H1 (cell line): ENCODE measurements around the gene FAM161A. TPM values are rescaled to one million over a fixed set of nuclear protein-coding genes. Genes with fewer than 3 reads are reported as not detected.
A peak's percentile ranks its signal among the peaks of the same experiment; 100 is the strongest.

Experiments used
- CTCF ChIA-PET: fragments of 300-600 bp; sonication (Branson Sonifier 250); formaldehyde crosslinking; loops from one replicate; lab custom pipeline; 2021; ENCODE audit not compliant: partially characterized antibody; lab: Charles Lee
- POLR2A ChIA-PET: fragments of 300-600 bp; sonication (Branson Sonifier 250); formaldehyde crosslinking; loops from one replicate; lab custom pipeline; 2021; ENCODE audit warnings: inconsistent platforms; ENCODE audit not compliant: partially characterized antibody; lab: Charles Lee
- DNase-seq, 2 experiments: peaks; one replicate each; pipeline versions ENCODE4 v3.0.0 to v3.0.0-alpha.2; 2010 to 2022; ENCODE audit warnings: low spot score in 2 of 2, low read depth in 1 of 2, mixed read lengths in 1 of 2
- FAIRE-seq: peaks from 2 replicates; lab custom pipeline; 2011; peaks lifted over from hg19 to GRCh38; lab: Jason Lieb, UNC
- H2AFZ ChIP-seq: 2 replicates; pipeline ENCODE4 v1.8.1; 2012; ENCODE audit warnings: low read length, inconsistent platforms
- H2AK5ac ChIP-seq: 2 replicates; pipeline ENCODE4 v1.6.1; 2013; ENCODE audit warnings: low read depth, low read length
- H2BK120ac ChIP-seq: replicated peaks from 2 replicates; pipeline ENCODE3; 2013; ENCODE audit warnings: low read depth, low read length, inconsistent platforms
- H2BK12ac ChIP-seq: 2 replicates; pipeline ENCODE4 v1.6.1; 2013; ENCODE audit warnings: low read depth, low read length
- H2BK15ac ChIP-seq: 2 replicates; pipeline ENCODE4 v1.6.1; 2013; ENCODE audit warnings: low read length
- H2BK20ac ChIP-seq: 2 replicates; pipeline ENCODE4 v1.6.1; 2013; ENCODE audit warnings: low read length
- H2BK5ac ChIP-seq: 2 replicates; pipeline ENCODE4 v1.6.1; 2013; ENCODE audit warnings: low read depth, low read length
- H3K14ac ChIP-seq: 2 replicates; pipeline ENCODE4 v1.6.1; 2013; ENCODE audit warnings: inconsistent platforms; ENCODE audit not compliant: insufficient read length
- H3K18ac ChIP-seq: 2 replicates; pipeline ENCODE4 v1.6.1; 2013; ENCODE audit warnings: low read length; ENCODE audit errors: extremely low read depth
- H3K23ac ChIP-seq: 2 replicates; pipeline ENCODE4 v1.6.1; 2013; ENCODE audit warnings: inconsistent platforms; ENCODE audit not compliant: insufficient read length
- H3K23me2 ChIP-seq: 2 replicates; pipeline ENCODE4 v1.6.1; 2013; ENCODE audit warnings: low read depth, low read length
- H3K27ac ChIP-seq: 2 replicates; pipeline ENCODE4 v1.6.1; 2011; ENCODE audit warnings: low read depth, low read length, inconsistent platforms
- H3K27me3 ChIP-seq, 4 experiments: replicated peaks in 1 of 4; 1 replicate in 1 of 4; 2 replicates in 3 of 4; pipeline versions ENCODE4 v1.6.1 to v1.8.1; 2011 to 2013; ENCODE audit warnings: low read length in 3 of 4, mild to moderate bottlenecking in 3 of 4, inconsistent platforms in 2 of 4, mixed read lengths in 2 of 4, moderate library complexity in 1 of 4; ENCODE audit not compliant: control insufficient read depth in 3 of 4, insufficient read depth in 3 of 4; ENCODE audit errors: extremely low read depth in 1 of 4
- H3K36me3 ChIP-seq, 4 experiments: 2 replicates each; pipeline versions ENCODE4 v1.6.1 to v1.8.1; 2011 to 2013; ENCODE audit warnings: mild to moderate bottlenecking in 4 of 4, low read length in 3 of 4, moderate library complexity in 2 of 4, control low read depth in 1 of 4, inconsistent platforms in 1 of 4; ENCODE audit not compliant: insufficient read depth in 4 of 4, control insufficient read depth in 2 of 4
- H3K4ac ChIP-seq: replicated peaks from 2 replicates; pipeline ENCODE3; 2013; ENCODE audit warnings: low read length, low read depth, mixed read lengths, inconsistent platforms; ENCODE audit not compliant: insufficient read length
- H3K4me1 ChIP-seq, 4 experiments: replicated peaks in 1 of 4; 1 replicate in 1 of 4; 2 replicates in 3 of 4; pipeline versions ENCODE4 v1.6.1 to v1.8.1; 2011 to 2013; ENCODE audit warnings: low read length in 3 of 4, inconsistent platforms in 2 of 4, mixed read lengths in 1 of 4; ENCODE audit not compliant: insufficient read depth in 4 of 4, control insufficient read depth in 3 of 4
- H3K4me2 ChIP-seq, 2 experiments: 2 replicates each; pipeline versions ENCODE4 v1.6.1 to v1.8.1; 2011 to 2013; ENCODE audit warnings: low read depth in 2 of 2, low read length in 2 of 2, control low read depth in 1 of 2, inconsistent platforms in 1 of 2, mild to moderate bottlenecking in 1 of 2; ENCODE audit not compliant: insufficient read depth in 1 of 2
- H3K4me3 ChIP-seq, 4 experiments: fragments of 200-600, 300-600 bp in 1 of 4; sonication (generic), shearing (Covaris generic), sonication (Bioruptor Twin) in 1 of 4; 2 replicates each; pipeline versions ENCODE4 v1.5.1 to v1.8.1; 2011 to 2016; ENCODE audit warnings: low read length in 4 of 4, low read depth in 3 of 4, control low read depth in 2 of 4, inconsistent platforms in 2 of 4, mild to moderate bottlenecking in 2 of 4, mixed read lengths in 1 of 4, moderate library complexity in 1 of 4; ENCODE audit not compliant: insufficient read depth in 2 of 4; ENCODE audit errors: extremely low read depth in 1 of 4
- H3K56ac ChIP-seq: replicated peaks from 2 replicates; pipeline ENCODE3; 2013; ENCODE audit warnings: low read depth, mild to moderate bottlenecking, mixed read lengths, low read length, inconsistent platforms; ENCODE audit not compliant: insufficient read length
- H3K79me1 ChIP-seq: 2 replicates; pipeline ENCODE4 v1.6.1; 2013; ENCODE audit warnings: low read depth, low read length, control low read depth
- H3K79me2 ChIP-seq, 2 experiments: 2 replicates each; pipeline versions ENCODE4 v1.6.1 to v1.8.1; 2012 to 2013; ENCODE audit warnings: low read length in 2 of 2, mild to moderate bottlenecking in 2 of 2, inconsistent platforms in 1 of 2; ENCODE audit not compliant: insufficient read depth in 2 of 2, control insufficient read depth in 1 of 2
- H3K9ac ChIP-seq, 4 experiments: replicated peaks in 1 of 4; 1 replicate in 1 of 4; 2 replicates in 3 of 4; pipeline versions ENCODE4 v1.6.1 to v1.8.1; 2011 to 2013; ENCODE audit warnings: low read depth in 3 of 4, low read length in 3 of 4, control low read depth in 2 of 4, mild to moderate bottlenecking in 2 of 4, moderate library complexity in 2 of 4, inconsistent platforms in 1 of 4; ENCODE audit errors: extremely low read depth in 1 of 4
- H3K9me3 ChIP-seq, 2 experiments: 2 replicates each; pipeline versions ENCODE4 v1.6.1 to v1.8.1; 2012 to 2013; ENCODE audit warnings: mild to moderate bottlenecking in 2 of 2, moderate library complexity in 2 of 2, control low read depth in 1 of 2, inconsistent platforms in 1 of 2, low read depth in 1 of 2, low read length in 1 of 2, mixed read lengths in 1 of 2; ENCODE audit not compliant: insufficient read depth in 2 of 2
- H4K20me1 ChIP-seq, 2 experiments: replicated peaks in 1 of 2; 2 replicates each; pipeline versions ENCODE3 to v1.8.1; 2011 to 2013; ENCODE audit warnings: inconsistent platforms in 2 of 2, low read length in 2 of 2, mild to moderate bottlenecking in 1 of 2; ENCODE audit not compliant: insufficient read depth in 2 of 2, control insufficient read depth in 1 of 2
- H4K5ac ChIP-seq: 2 replicates; pipeline ENCODE4 v1.6.1; 2013; ENCODE audit warnings: low read length, low read depth, mixed read lengths, inconsistent platforms; ENCODE audit not compliant: insufficient read length
- H4K8ac ChIP-seq: 2 replicates; pipeline ENCODE4 v1.8.0; 2013; ENCODE audit warnings: mild to moderate bottlenecking, moderate library complexity, low read length, inconsistent platforms; ENCODE audit not compliant: insufficient read depth; ENCODE audit errors: extremely low read depth
- H4K91ac ChIP-seq: replicated peaks from 2 replicates; pipeline ENCODE3; 2013; ENCODE audit warnings: low read length, mixed read lengths, inconsistent platforms; ENCODE audit not compliant: insufficient read length
- ASH2L ChIP-seq: fragments of 200-600, 300-600 bp; sonication (generic); IDR thresholded peaks from one replicate; pipeline ENCODE4 v1.7.1; 2017; ENCODE audit warnings: low read length
- HDAC2 ChIP-seq, 2 experiments: fragments of 300-600 bp in 1 of 2; sonication (generic) in 1 of 2; IDR thresholded peaks; 2 replicates each; pipeline ENCODE4 v1.6.1; 2011 to 2012; ENCODE audit warnings: low read depth in 2 of 2, low read length in 2 of 2, mild to moderate bottlenecking in 2 of 2, moderate library complexity in 2 of 2, borderline replicate concordance in 1 of 2, inconsistent platforms in 1 of 2
- MAX ChIP-seq: IDR thresholded peaks from 2 replicates; pipeline ENCODE4 v1.6.1; 2012; ENCODE audit warnings: inconsistent platforms
- POLR2A ChIP-seq, 2 experiments: IDR thresholded peaks; 1 replicate in 1 of 2; 2 replicates in 1 of 2; pipeline ENCODE4 v1.6.1; 2011; ENCODE audit warnings: low read depth in 2 of 2, low read length in 2 of 2, mild to moderate bottlenecking in 2 of 2; ENCODE audit errors: control extremely low read depth in 1 of 2
- TBP ChIP-seq: IDR thresholded peaks from 2 replicates; pipeline ENCODE4 v1.6.1; 2011; ENCODE audit warnings: low read depth, low read length, improper control_type of control experiment
- WGBS, 2 experiments: shearing (Covaris generic) in 1 of 2; methylation state at CpG; one replicate each; pipeline versions ENCODE4 v1.1.6 to v1.1.7; 2013 to 2015; ENCODE audit warnings: low lambda C conversion rate in 2 of 2, mixed read lengths in 2 of 2, inconsistent platforms in 1 of 2, low coverage in 1 of 2, missing lambda C conversion rate in 1 of 2; ENCODE audit not compliant: insufficient replicate concordance in 2 of 2, insufficient coverage in 1 of 2, insufficient read length in 1 of 2; ENCODE audit errors: extremely low coverage in 1 of 2, missing lambda C conversion rate in 1 of 2; 5-methylcytosine and 5-hydroxymethylcytosine counted together
- long read RNA-seq, 2 experiments: library from RNA in 1 of 2; library from capped mRNA in 1 of 2; stranded (forward); transcript quantifications; one replicate each; pipeline ENCODE4 v2.0.0, GENCODE V29; 2021; ENCODE audit warnings: inconsistent platforms in 1 of 2
- polyA minus RNA-seq, 3 experiments: library from RNA; depleted of rRNA, polyadenylated mRNA; stranded (reverse); fragments of >200 nt; gene quantifications; 1 replicate in 2 of 3; 2 replicates in 1 of 3; pipeline ENCODE4 v1.2.3, GENCODE V29; 2011
- polyA plus RNA-seq, 7 experiments: library from polyadenylated mRNA; depleted of rRNA in 3 of 7; stranded (reverse) in 5 of 7; unstranded in 2 of 7; fragments of >200 nt in 5 of 7; fragments of 200-250 nt in 2 of 7; gene quantifications; 1 replicate in 5 of 7; 2 replicates in 1 of 7; 4 replicates in 1 of 7; pipeline versions ENCODE4 v1.2.1 to v1.2.3, GENCODE V29; 2011 to 2013; ENCODE audit warnings: missing spikeins in 2 of 7, mixed read lengths in 2 of 7
- total RNA-seq: library from RNA; stranded (reverse); fragmentation: NEBNext Ultra II Directional; extraction: Animal tissue kit (Norgen Biotek cat#: 25700); gene quantifications from 2 replicates; pipeline ENCODE4 v1.2.1, GENCODE V29; 2021

The FAM161A gene, protein sequence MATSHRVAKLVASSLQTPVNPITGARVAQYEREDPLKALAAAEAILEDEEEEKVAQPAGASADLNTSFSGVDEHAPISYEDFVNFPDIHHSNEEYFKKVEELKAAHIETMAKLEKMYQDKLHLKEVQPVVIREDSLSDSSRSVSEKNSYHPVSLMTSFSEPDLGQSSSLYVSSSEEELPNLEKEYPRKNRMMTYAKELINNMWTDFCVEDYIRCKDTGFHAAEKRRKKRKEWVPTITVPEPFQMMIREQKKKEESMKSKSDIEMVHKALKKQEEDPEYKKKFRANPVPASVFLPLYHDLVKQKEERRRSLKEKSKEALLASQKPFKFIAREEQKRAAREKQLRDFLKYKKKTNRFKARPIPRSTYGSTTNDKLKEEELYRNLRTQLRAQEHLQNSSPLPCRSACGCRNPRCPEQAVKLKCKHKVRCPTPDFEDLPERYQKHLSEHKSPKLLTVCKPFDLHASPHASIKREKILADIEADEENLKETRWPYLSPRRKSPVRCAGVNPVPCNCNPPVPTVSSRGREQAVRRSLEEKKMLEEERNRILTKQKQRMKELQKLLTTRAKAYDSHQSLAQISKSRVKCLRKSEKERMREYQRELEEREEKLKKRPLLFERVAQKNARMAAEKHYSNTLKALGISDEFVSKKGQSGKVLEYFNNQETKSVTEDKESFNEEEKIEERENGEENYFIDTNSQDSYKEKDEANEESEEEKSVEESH
- total RNA-seq (9.7 and 10.2 TPM in 2 replicates), polyA plus RNA-seq (2011; rRNA removed) (1.5 and 1.6 TPM in 2 replicates), polyA minus RNA-seq (2011; rRNA and poly(A)+ RNA removed) (1.8 and 3.3 TPM in 2 replicates)
- polyA plus RNA-seq (2011; cell fraction: cytosol; rRNA removed): 3.2 TPM
- 1.7 TPM for polyA plus RNA-seq (2011; cell fraction: nucleus; rRNA removed)
- 4.0 to 9.9 TPM (median 5.9 TPM) in 4 replicates for polyA plus RNA-seq (2012, experiment 1 of 2)
- polyA plus RNA-seq (2012, experiment 2 of 2): 0.30 TPM
- 11.8 TPM for polyA plus RNA-seq (2013, experiment 1 of 2)
- polyA plus RNA-seq (2013, experiment 2 of 2): 10.9 TPM
- 3.9 TPM for polyA minus RNA-seq (2011; cell fraction: cytosol; rRNA and poly(A)+ RNA removed)
- polyA minus RNA-seq (2011; cell fraction: nucleus; rRNA and poly(A)+ RNA removed): 4.6 TPM
- long read RNA-seq, experiment 1, partial matches to known transcripts: 0 of 2 reads
- long read RNA-seq, experiment 1, other reads (novel, unspliced or antisense): 2 of 2 reads
- long read RNA-seq, experiment 2, partial matches to known transcripts: 11 of 13 reads
- long read RNA-seq, experiment 2, other reads (novel, unspliced or antisense): 1 of 13 reads

DNA sequence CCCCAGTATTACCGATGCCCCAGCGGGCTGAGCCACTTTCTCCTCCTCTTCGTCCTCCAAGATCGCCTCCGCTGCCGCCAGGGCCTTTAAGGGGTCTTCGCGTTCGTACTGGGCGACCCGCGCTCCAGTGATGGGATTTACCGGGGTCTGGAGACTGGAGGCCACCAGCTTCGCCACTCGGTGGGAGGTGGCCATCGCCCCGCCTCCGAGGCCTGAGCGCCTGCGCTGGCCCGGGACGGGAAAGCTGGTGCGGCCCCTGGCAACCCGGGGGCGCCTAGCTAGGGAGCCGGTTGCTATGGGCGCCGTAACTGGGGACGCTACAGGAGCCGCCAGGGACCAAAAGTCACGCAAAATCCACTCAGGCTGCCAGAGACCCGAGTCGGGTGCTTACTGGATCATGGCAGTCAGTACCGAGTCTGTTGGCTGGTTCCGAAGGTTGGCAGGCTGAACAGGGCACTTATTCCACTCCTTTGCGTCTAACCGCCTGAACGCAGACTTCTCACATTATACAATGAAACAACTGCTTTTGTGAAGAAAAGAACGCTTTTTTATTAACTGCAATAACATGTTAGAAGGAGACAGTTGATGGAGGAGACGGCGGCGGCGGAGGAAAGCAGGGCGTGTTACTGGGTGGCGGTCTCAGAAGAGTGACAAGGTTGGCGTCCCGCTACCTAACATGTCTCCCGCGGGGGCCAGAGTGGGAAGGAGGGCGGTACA lies at the start of gene FAM161A:
FAM161A (minus strand) TSS at position 214 of the 717 bp plus-strand sequence; CDS start at position 195, 19 bp downstream.
- Histone ChIP-seq H4K8ac (peak within 1 kb of the TSS; percentile 88), H4K91ac (peak within 1 kb of the TSS; percentile 83), H2AK5ac (no peak within 1 kb of the TSS), H3K79me1 (no peaks in the 10 kb centered on the region), H3K4ac (peak within 1 kb of the TSS; percentile 88), H3K79me2 (no peaks in the 10 kb centered on the region), H3K4me3 (peak within 1 kb of the TSS; percentile 55 to 92 (median 90)), H3K23me2 (peaks cover 16% of the 10 kb centered on the region), H2BK20ac (0 out of 2 replicates have a peak within 1 kb of the TSS, but pooled peaks have one; percentile 25), H3K23ac (no peak within 1 kb of the TSS), H2BK12ac (peak within 1 kb of the TSS; percentile 71; the same call in 1 of the 2 replicates), H3K18ac (peak within 1 kb of the TSS; percentile 97), H3K9me3 (no peaks in the 10 kb centered on the region), H2AFZ (peak within 1 kb of the TSS; percentile 93), H2BK120ac (peak within 1 kb of the TSS; percentile 44), H3K4me1 (peaks cover 0 to 3% (median 1%) of the 10 kb centered on the region in 4 experiments; a peak in 2 of 7 replicates), H3K27me3 (no peaks in the 10 kb centered on the region), H4K5ac (peak within 1 kb of the TSS; percentile 95), H3K56ac (peak within 1 kb of the TSS; percentile 89), H3K14ac (no peak within 1 kb of the TSS), H3K36me3 (no peaks in the 10 kb centered on the region), H4K20me1 (no peaks in the 10 kb centered on the region), H2BK5ac (peak within 1 kb of the TSS; percentile 96), H3K9ac (peak within 1 kb of the TSS; percentile 49 to 86 (median 74)), H2BK15ac (peak within 1 kb of the TSS; percentile 95; the same call in 1 of the 2 replicates), H3K27ac (peak within 1 kb of the TSS; percentile 78; the same call in 1 of the 2 replicates), H3K4me2 (peak within 1 kb of the TSS; percentile 95 to 97)
- DNase-seq (peak; percentile 49 to 95), FAIRE-seq (no peak)
- ChIA-PET CTCF (interaction anchor here (0.5 to 1.2 kb wide), 4 partner anchors 10 to 45 kb away, joined by 3 to 4 read pairs (median 3); no protein-coding TSS in a partner anchor), POLR2A (interaction anchor here (0.5 to 3.5 kb wide), 6 partner anchors 9 to 467 kb away, joined by 3 to 14 read pairs (median 3); no protein-coding TSS in a partner anchor)
- 1% methylated on average over 49 of the region's 50 CpGs; no CpG with 5 or more reads in 1 of the 2 experiments for WGBS, 2 experiments
- peak in 1 of 2 experiments; percentile 46; a peak in 1 of 3 replicates for TF ChIP-seq POLR2A (IDR thresholded peaks at IDR 0.05; ENCODE audit: control extremely low read depth in 1 of 2, low read depth in 2 of 2, low read length in 2 of 2)
- peak; percentile 18; the same call in 1 of the 2 replicates for TF ChIP-seq MAX
- peak; percentile 53 for TF ChIP-seq ASH2L
- peak; percentile 48; the same call in 1 of the 2 replicates for TF ChIP-seq TBP
- TF ChIP-seq HDAC2 (IDR thresholded peaks at IDR 0.05; ENCODE audit: borderline replicate concordance in 1 of 2, low read depth in 2 of 2, low read length in 2 of 2): peak; percentile 45 to 97; a peak in 2 of 4 replicates
